PC-3 (cell line): Measurements from ENCODE around the gene CRTC1. TPM values are rescaled to one million over a fixed set of nuclear protein-coding genes. Genes with fewer than 3 reads are reported as not detected.

Experiments
- ATAC-seq: fragments of 200-7000 bp; cut with Tn5 transposase; 2 replicates; pipeline ENCODE4 v1.9.1; 2020; ENCODE audit warnings: mild to moderate bottlenecking, moderate library complexity
- BruUV-seq: library from RNA; stranded (reverse); fragments of 400-500 nt; replicated peaks from 2 replicates; lab custom pipeline; 2021; lab: Mats Ljungman, UMichigan
- CTCF ChIA-PET: fragments of 300-600 bp; sonication (Branson Sonifier 250); formaldehyde crosslinking; loops from one replicate; lab custom pipeline; 2022; ENCODE audit warnings: antibody characterized with exemption; lab: Charles Lee
- POLR2A ChIA-PET: fragments of 300-600 bp; sonication (Branson Sonifier 250); formaldehyde crosslinking; loops from one replicate; lab custom pipeline; 2022; ENCODE audit warnings: antibody characterized with exemption; ENCODE audit not compliant: unreplicated experiment; lab: Charles Lee
- DNase-seq: peaks from one replicate; pipeline ENCODE4 v3.0.0-alpha.2; 2015
- H2AFZ ChIP-seq: fragments of 300-600 bp; sonication (generic); 2 replicates; pipeline ENCODE4 v1.6.0; 2016; ENCODE audit warnings: antibody characterized with exemption, low read length
- H3F3A ChIP-seq: fragments of 300-600 bp; sonication (generic); one replicate; pipeline ENCODE4 v1.6.0; 2017; ENCODE audit warnings: antibody characterized with exemption, low read length, control low read depth, mild to moderate bottlenecking; ENCODE audit not compliant: unreplicated experiment
- H3K27ac ChIP-seq: fragments of 300-600 bp; sonication (generic); 2 replicates; pipeline ENCODE4 v1.5.1; 2016; ENCODE audit warnings: mild to moderate bottlenecking, low read length
- H3K27me3 ChIP-seq: fragments of 300-600 bp; sonication (generic); 2 replicates; pipeline ENCODE4 v1.6.1; 2016; ENCODE audit warnings: low read length, mixed read lengths
- H3K36me3 ChIP-seq: fragments of 300-600 bp; sonication (generic); 2 replicates; pipeline ENCODE4 v1.6.1; 2016; ENCODE audit warnings: low read depth, mixed run types, low read length, mixed read lengths
- H3K4me1 ChIP-seq: fragments of 300-600 bp; sonication (generic); 2 replicates; pipeline ENCODE4 v1.5.1; 2016; ENCODE audit warnings: low read length; ENCODE audit not compliant: insufficient read depth
- H3K4me2 ChIP-seq: fragments of 300-600 bp; sonication (generic); 2 replicates; pipeline ENCODE4 v1.6.0; 2016; ENCODE audit warnings: low read length
- H3K4me3 ChIP-seq: fragments of 300-600 bp; sonication (generic); 2 replicates; pipeline ENCODE4 v1.5.1; 2016; ENCODE audit warnings: mild to moderate bottlenecking, low read length, mixed read lengths
- H3K79me2 ChIP-seq: fragments of 300-600 bp; sonication (generic); 2 replicates; pipeline ENCODE4 v1.6.1; 2017; ENCODE audit warnings: low read length, mixed read lengths
- H3K9ac ChIP-seq: fragments of 300-600 bp; sonication (generic); 2 replicates; pipeline ENCODE4 v1.6.0; 2016; ENCODE audit warnings: mild to moderate bottlenecking, low read length
- H3K9me2 ChIP-seq: fragments of 300-600 bp; sonication (generic); replicated peaks from 2 replicates; pipeline ENCODE4 v1.6.1; 2016; ENCODE audit warnings: mixed run types, low read length, mixed read lengths
- H3K9me3 ChIP-seq: fragments of 300-600 bp; sonication (generic); 2 replicates; pipeline ENCODE4 v1.6.1; 2016; ENCODE audit warnings: low read length, mixed read lengths
- H4K20me1 ChIP-seq: fragments of 300-600 bp; sonication (generic); 2 replicates; pipeline ENCODE4 v1.6.1; 2016; ENCODE audit warnings: low read length, mixed read lengths
- EZH2 ChIP-seq: fragments of 300-600 bp; sonication (generic); IDR thresholded peaks from one replicate; pipeline ENCODE4 v1.6.1; 2017; ENCODE audit warnings: antibody characterized with exemption, mild to moderate bottlenecking, low read length; ENCODE audit not compliant: unreplicated experiment
- EZH2phosphoT487 ChIP-seq: fragments of 300-600 bp; sonication (generic); IDR thresholded peaks from 2 replicates; pipeline ENCODE4 v1.6.1; 2018; ENCODE audit warnings: mild to moderate bottlenecking, antibody characterized with exemption, low read length, borderline replicate concordance
- intact Hi-C: fragments of 100-400 bp; cut with micrococcal nuclease; formaldehyde crosslinking; loops from 2 replicates; pipeline ENCODE4 v1.9.0; 2023
- total RNA-seq: library from RNA; depleted of rRNA; stranded (reverse); fragments of >200 nt; gene quantifications from 2 replicates; pipeline ENCODE4 v1.2.3, GENCODE V29; 2014
- TF ChIP-seq, protein P1 (sequence below): fragments of 300-600 bp; sonication (generic); conservative IDR thresholded peaks from 2 replicates; pipeline ENCODE4 v1.5.1; 2017; ENCODE audit warnings: antibody characterized with exemption, low read depth, mild to moderate bottlenecking, low read length

Gene CRTC1
- total RNA-seq, 1 experiment from 2014 or later = 6.7 TPM

DNA sequence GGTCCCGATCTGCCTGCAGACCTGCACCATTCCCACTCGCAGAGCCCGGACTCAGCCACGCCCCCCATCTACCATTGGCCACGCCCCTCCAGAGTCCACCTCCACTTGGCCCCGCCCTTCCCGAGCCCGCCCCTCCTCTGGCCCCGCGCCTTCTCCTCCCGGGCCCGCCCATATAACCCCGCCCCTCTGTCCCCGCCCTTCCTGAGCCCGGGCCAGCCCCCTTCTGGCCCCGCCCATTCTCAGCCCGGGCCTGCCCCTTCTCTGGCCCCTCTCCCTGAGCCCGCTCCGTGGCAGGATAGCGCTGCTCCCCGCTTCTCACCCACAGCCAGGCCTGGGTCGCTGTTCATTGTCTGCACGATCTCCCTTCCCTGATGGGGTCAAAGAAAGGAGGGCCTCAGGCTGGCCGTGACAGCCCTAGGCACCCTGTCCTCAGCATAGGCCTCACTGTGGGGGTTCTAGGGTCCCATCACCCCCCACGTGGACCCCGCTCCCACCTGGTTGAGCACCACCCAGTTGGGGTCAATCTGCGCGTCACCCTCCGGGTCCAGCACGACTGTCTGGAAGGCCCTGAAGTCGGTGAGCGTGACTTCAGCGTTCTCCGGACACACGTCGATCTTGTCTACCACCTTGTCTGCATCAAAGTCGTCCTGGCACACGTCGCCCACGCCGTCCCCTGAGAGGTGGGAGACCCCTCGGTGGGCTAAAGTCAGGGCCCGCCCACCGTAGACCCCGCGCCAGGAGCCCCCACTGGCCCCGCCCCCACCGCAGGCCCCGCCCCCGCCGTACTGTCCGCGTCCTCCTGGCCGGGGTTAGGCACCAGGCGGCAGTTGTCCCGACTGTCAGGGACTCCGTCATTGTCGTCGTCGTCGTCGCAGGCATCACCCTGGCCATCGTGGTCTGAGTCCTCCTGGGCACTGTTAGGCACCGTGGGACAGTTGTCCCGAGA lies 102.0 kb downstream of the CRTC1 start:
- DNase-seq (peak; percentile 66), ATAC-seq (peak; percentile 60)
- Histone ChIP-seq H2AFZ (no peak overlapping the region), H3K9me3 (no peaks in the 10 kb centered on the region), H3K9ac (no peak overlapping the region), H3F3A (no peaks in the 10 kb centered on the region), H3K79me2 (no peaks in the 10 kb centered on the region), H3K4me2 (peak overlapping the region; percentile 51; the same call in 1 of the 2 replicates), H3K27me3 (peaks cover 21% of the 10 kb centered on the region), H3K36me3 (no peaks in the 10 kb centered on the region), H3K9me2 (no peaks in the 10 kb centered on the region), H4K20me1 (no peaks in the 10 kb centered on the region), H3K4me3 (no peak overlapping the region), H3K27ac (no peak overlapping the region), H3K4me1 (no peaks in the 10 kb centered on the region)
- ChIA-PET POLR2A (no interaction called here), CTCF (no interaction called here)
- no TSS peak for BruUV-seq
- TF ChIP-seq EZH2 = no peak
- TF ChIP-seq, protein P1, sequence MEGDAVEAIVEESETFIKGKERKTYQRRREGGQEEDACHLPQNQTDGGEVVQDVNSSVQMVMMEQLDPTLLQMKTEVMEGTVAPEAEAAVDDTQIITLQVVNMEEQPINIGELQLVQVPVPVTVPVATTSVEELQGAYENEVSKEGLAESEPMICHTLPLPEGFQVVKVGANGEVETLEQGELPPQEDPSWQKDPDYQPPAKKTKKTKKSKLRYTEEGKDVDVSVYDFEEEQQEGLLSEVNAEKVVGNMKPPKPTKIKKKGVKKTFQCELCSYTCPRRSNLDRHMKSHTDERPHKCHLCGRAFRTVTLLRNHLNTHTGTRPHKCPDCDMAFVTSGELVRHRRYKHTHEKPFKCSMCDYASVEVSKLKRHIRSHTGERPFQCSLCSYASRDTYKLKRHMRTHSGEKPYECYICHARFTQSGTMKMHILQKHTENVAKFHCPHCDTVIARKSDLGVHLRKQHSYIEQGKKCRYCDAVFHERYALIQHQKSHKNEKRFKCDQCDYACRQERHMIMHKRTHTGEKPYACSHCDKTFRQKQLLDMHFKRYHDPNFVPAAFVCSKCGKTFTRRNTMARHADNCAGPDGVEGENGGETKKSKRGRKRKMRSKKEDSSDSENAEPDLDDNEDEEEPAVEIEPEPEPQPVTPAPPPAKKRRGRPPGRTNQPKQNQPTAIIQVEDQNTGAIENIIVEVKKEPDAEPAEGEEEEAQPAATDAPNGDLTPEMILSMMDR = no peak
- TF ChIP-seq EZH2phosphoT487 = no peak
- intact Hi-C loops = no loop called here

DNA sequence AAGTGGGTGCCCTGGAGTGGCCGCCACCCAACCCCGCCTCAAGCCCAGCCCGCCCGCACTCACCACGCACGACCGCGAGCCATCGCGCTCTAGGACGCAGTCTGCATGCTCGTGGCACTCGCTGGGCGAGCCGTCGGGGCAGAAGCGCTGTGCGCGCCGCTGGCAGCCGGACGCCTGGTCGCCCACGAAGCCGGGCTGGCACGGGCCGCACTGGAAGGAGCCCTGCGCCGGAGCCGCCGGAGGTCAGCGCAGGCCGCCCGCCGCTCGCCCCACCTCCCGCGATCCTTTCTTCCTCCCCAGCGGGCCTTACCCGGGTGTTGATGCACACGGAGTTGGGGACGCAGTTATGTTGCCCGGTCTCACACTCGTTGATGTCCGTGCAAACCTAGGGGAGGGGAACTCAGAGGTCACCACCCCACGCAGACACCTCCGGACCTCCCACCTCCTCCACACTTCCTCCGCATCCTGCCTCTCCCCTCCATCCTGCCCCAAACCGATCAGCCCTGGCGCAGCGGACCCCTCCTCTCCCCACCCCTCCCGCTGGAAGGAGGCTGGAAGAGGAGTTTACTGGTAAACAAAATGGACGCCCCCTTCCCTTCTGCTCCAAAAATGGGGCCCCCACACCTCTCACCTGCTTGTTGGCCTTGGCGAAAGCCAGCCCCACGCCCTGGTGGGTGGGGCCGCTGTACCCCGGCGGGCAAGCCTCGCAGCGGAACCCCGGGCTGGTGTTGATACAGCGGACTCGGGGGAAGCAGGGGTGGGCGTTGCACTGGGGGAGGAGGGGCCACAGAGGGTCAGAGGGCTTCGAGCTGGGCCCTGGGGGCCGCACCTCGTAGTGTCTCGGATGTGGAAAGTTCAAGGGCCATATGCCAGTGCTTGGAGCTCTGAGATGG lies 105.3 kb downstream of the CRTC1 start:
- no peaks in the 10 kb centered on the region for H3K9me3 ChIP-seq
- no TSS peak for BruUV-seq
- H3K4me3 ChIP-seq = no peak overlapping the region
- no peak overlapping the region for H3K27ac ChIP-seq
- POLR2A ChIA-PET = interaction anchor here (0.7 kb wide), 1 partner anchor 12 kb away, joined by 34 read pairs; no protein-coding TSS in a partner anchor
- no peaks in the 10 kb centered on the region for H3K36me3 ChIP-seq
- no peak for TF ChIP-seq EZH2
- TF ChIP-seq, protein P1 = no peak
- TF ChIP-seq EZH2phosphoT487 = no peak
- no peaks in the 10 kb centered on the region for H4K20me1 ChIP-seq
- ATAC-seq (no peak), DNase-seq (no peak)
- no peak overlapping the region for H3K4me2 ChIP-seq
- intact Hi-C loops = no loop called here
- CTCF ChIA-PET = no interaction called here
- H3K9ac ChIP-seq = no peak overlapping the region
- H3K79me2 ChIP-seq = no peaks in the 10 kb centered on the region
- H3K27me3 ChIP-seq = peaks cover 27% of the 10 kb centered on the region
- no peaks in the 10 kb centered on the region for H3K9me2 ChIP-seq
- H3F3A ChIP-seq = no peaks in the 10 kb centered on the region
- no peaks in the 10 kb centered on the region for H3K4me1 ChIP-seq
- H2AFZ ChIP-seq = no peak overlapping the region
